ENCODE data around the gene CHAT.

Gene CHAT

GRCh38 chr10:49649936-49650723 lies 36.3 kb downstream of the CHAT start:
- Histone ChIP-seq H3K36me3 (ENCODE audit: low read depth) (no peaks in the 10 kb centered on the region), H3K27ac (ENCODE audit: poor library complexity, severe bottlenecking) (no peak overlapping the region), H3K4me3 (ENCODE audit: severe bottlenecking) (no peak overlapping the region), H3K27me3 (ENCODE audit: insufficient read depth, poor library complexity, severe bottlenecking) (no peaks in the 10 kb centered on the region), H3K4me1 (ENCODE audit: insufficient read depth, poor library complexity, severe bottlenecking) (no peaks in the 10 kb centered on the region), H3K9me3 (ENCODE audit: severe bottlenecking) (no peaks in the 10 kb centered on the region)
- TF ChIP-seq, protein P1, sequence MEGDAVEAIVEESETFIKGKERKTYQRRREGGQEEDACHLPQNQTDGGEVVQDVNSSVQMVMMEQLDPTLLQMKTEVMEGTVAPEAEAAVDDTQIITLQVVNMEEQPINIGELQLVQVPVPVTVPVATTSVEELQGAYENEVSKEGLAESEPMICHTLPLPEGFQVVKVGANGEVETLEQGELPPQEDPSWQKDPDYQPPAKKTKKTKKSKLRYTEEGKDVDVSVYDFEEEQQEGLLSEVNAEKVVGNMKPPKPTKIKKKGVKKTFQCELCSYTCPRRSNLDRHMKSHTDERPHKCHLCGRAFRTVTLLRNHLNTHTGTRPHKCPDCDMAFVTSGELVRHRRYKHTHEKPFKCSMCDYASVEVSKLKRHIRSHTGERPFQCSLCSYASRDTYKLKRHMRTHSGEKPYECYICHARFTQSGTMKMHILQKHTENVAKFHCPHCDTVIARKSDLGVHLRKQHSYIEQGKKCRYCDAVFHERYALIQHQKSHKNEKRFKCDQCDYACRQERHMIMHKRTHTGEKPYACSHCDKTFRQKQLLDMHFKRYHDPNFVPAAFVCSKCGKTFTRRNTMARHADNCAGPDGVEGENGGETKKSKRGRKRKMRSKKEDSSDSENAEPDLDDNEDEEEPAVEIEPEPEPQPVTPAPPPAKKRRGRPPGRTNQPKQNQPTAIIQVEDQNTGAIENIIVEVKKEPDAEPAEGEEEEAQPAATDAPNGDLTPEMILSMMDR (IDR thresholded peaks at IDR 0.05; ENCODE audit: poor library complexity, severe bottlenecking), result no peak
- DNase-seq (ENCODE audit: low spot score) (no peak), ATAC-seq (ENCODE audit: low read depth) (no peak)

- no peaks in the 10 kb centered on the region for H3K9me3 ChIP-seq (ENCODE audit: severe bottlenecking)
- TF ChIP-seq, protein P1 (IDR thresholded peaks at IDR 0.05; ENCODE audit: poor library complexity, severe bottlenecking), result no peak
Measured at GRCh38 chr10:49650724-49651034, 36.8 kb downstream of the CHAT start.

DNA sequence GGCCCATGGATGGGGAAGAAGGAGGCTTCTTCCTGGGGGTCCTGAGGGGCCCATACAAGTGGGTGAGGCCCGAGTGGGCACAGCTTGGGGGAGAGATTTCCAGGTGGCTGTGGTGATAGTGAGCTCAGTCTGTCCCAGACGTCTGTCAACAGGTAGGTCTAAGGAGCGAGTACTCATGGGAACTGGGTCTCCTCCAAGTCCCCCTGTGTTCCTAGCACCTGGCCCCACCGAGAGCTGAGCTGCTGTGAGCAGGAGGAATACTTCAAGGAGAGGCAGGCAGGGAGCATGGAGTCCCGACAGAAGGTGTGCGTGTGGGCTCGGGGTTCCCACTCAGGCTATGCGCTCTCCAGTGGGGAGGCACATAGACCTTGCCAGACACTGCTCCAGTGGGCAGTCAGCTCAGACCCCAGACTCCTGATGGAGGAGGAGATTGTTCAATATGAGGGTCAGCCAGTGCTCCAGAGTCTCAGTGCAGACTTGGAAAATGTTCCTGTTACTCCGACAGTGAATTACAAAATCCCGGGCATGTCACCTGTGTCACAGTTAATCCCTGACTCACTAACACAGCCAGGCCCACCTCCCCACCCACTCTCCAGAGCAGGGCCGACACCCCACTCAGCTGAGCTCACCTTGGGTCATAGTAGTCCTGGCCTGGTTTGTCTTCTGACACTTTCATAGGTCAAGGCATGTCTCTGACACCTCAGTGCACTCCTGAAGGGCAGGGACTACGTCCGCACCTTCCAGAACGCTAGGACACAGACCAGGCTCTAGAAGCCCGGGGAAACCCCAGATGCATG lies 37.4 kb downstream of the CHAT start:
- no peaks in the 10 kb centered on the region for H3K4me1 ChIP-seq (ENCODE audit: insufficient read depth, poor library complexity, severe bottlenecking)
- no peaks in the 10 kb centered on the region for H3K27me3 ChIP-seq (ENCODE audit: insufficient read depth, poor library complexity, severe bottlenecking)
- no peaks in the 10 kb centered on the region for H3K9me3 ChIP-seq (ENCODE audit: severe bottlenecking)
- DNase-seq (ENCODE audit: low spot score) (no peak), ATAC-seq (ENCODE audit: low read depth) (no peak)
- TF ChIP-seq, protein P1 (IDR thresholded peaks at IDR 0.05; ENCODE audit: poor library complexity, severe bottlenecking), result no peak
- no peak overlapping the region for H3K4me3 ChIP-seq (ENCODE audit: severe bottlenecking)
- no peak overlapping the region for H3K27ac ChIP-seq (ENCODE audit: poor library complexity, severe bottlenecking)
- H3K36me3 ChIP-seq (ENCODE audit: low read depth), result no peaks in the 10 kb centered on the region

More at GRCh38 chr10:49650724-49651034, 36.8 kb downstream of the CHAT start:
- no peak overlapping the region for H3K27ac ChIP-seq (ENCODE audit: poor library complexity, severe bottlenecking)
- ATAC-seq (ENCODE audit: low read depth), result no peak
- no peaks in the 10 kb centered on the region for H3K36me3 ChIP-seq (ENCODE audit: low read depth)
- DNase-seq (ENCODE audit: low spot score), result no peak
- H3K4me1 ChIP-seq (ENCODE audit: insufficient read depth, poor library complexity, severe bottlenecking), result no peaks in the 10 kb centered on the region
- no peaks in the 10 kb centered on the region for H3K27me3 ChIP-seq (ENCODE audit: insufficient read depth, poor library complexity, severe bottlenecking)
- no peak overlapping the region for H3K4me3 ChIP-seq (ENCODE audit: severe bottlenecking)

- ATAC-seq (ENCODE audit: low read depth), result no peak
- no peak overlapping the region for H3K4me3 ChIP-seq (ENCODE audit: severe bottlenecking)
Measured at GRCh38 chr10:49651917-49652316, 38.1 kb downstream of the CHAT start.

More at GRCh38 chr10:49651917-49652316, 38.1 kb downstream of the CHAT start:
- no peak overlapping the region for H3K27ac ChIP-seq (ENCODE audit: poor library complexity, severe bottlenecking)
- DNase-seq (ENCODE audit: low spot score), result no peak
- TF ChIP-seq, protein P1 (IDR thresholded peaks at IDR 0.05; ENCODE audit: poor library complexity, severe bottlenecking), result no peak
- no peaks in the 10 kb centered on the region for H3K27me3 ChIP-seq (ENCODE audit: insufficient read depth, poor library complexity, severe bottlenecking)
- H3K4me1 ChIP-seq (ENCODE audit: insufficient read depth, poor library complexity, severe bottlenecking), result no peaks in the 10 kb centered on the region
- no peaks in the 10 kb centered on the region for H3K36me3 ChIP-seq (ENCODE audit: low read depth)
- no peaks in the 10 kb centered on the region for H3K9me3 ChIP-seq (ENCODE audit: severe bottlenecking)
